K562 (cell line): ENCODE measurements around the gene NADK. TPM values are rescaled to one million over a fixed set of nuclear protein-coding genes. Genes with fewer than 3 reads are reported as not detected.
A peak's percentile ranks its signal among the peaks of the same experiment; 100 is the strongest.

Source experiments
- ATAC-seq: fragments of 200-7000 bp; cut with Tn5 transposase; 3 replicates; pipeline ENCODE4 v1.9.1; 2020; ENCODE audit warnings: moderate library complexity
- BruUV-seq: library from RNA; stranded (reverse); fragments of 400-500 nt; replicated peaks from 2 replicates; lab custom pipeline; 2021; lab: Mats Ljungman, UMichigan
- CTCF ChIA-PET: fragments of 300-600 bp; formaldehyde crosslinking; extraction: SDS; loops from one replicate; lab custom pipeline; 2021; ENCODE audit warnings: low intra/inter-chr PET ratio; lab: Yijun Ruan, JAX
- POLR2A ChIA-PET: fragments of 300-600, 350-650 bp; sonication (Branson Sonifier 250); formaldehyde crosslinking; extraction: SDS; loops from one replicate; lab custom pipeline; 2021; ENCODE audit warnings: antibody characterized with exemption, inconsistent platforms; lab: Yijun Ruan, JAX
- DNase-seq, 4 experiments: peaks; one replicate each; pipeline versions ENCODE4 v3.0.0 to v3.0.0-alpha.2; 2011 to 2018; ENCODE audit warnings: low spot score in 3 of 4, mixed read lengths in 3 of 4; ENCODE audit errors: extremely low read depth in 1 of 4
- FAIRE-seq: peaks from 2 replicates; lab custom pipeline; 2011; peaks lifted over from hg19 to GRCh38; lab: Jason Lieb, UNC
- H2AFZ ChIP-seq: 2 replicates; pipeline ENCODE4 v1.6.0; 2011; ENCODE audit warnings: low read depth, low read length, control low read depth, inconsistent platforms
- H3K27ac ChIP-seq: fragments of 200-600 bp; 3 replicates; pipeline ENCODE4 v1.8.0; 2011; ENCODE audit warnings: low read depth, mild to moderate bottlenecking, control low read depth, inconsistent platforms, low read length, moderate library complexity, mixed read lengths; ENCODE audit errors: extremely low read depth
- H3K27me3 ChIP-seq, 2 experiments: fragments of 300-600 bp in 1 of 2; 2 replicates in 1 of 2; 3 replicates in 1 of 2; pipeline versions ENCODE4 v1.6.0 to v1.8.0; 2011; ENCODE audit warnings: inconsistent platforms in 2 of 2, low read length in 2 of 2, mild to moderate bottlenecking in 1 of 2, mixed read lengths in 1 of 2, moderate library complexity in 1 of 2; ENCODE audit not compliant: control insufficient read depth in 2 of 2, insufficient read depth in 2 of 2
- H3K36me3 ChIP-seq: fragments of 300-600 bp; 3 replicates; pipeline ENCODE4 v1.8.0; 2011; ENCODE audit warnings: mild to moderate bottlenecking, low read length, inconsistent platforms; ENCODE audit not compliant: control insufficient read depth, insufficient read depth
- H3K4me1 ChIP-seq, 2 experiments: fragments of 200-600 bp in 1 of 2; replicated peaks in 1 of 2; 2 replicates in 1 of 2; 3 replicates in 1 of 2; pipeline versions ENCODE4 v1.5.1 to v1.8.0; 2011; ENCODE audit warnings: inconsistent platforms in 2 of 2, low read length in 2 of 2, mild to moderate bottlenecking in 1 of 2, mixed read lengths in 1 of 2, moderate library complexity in 1 of 2; ENCODE audit not compliant: control insufficient read depth in 2 of 2, insufficient read depth in 2 of 2
- H3K4me2 ChIP-seq: 2 replicates; pipeline ENCODE4 v1.6.1; 2011; ENCODE audit warnings: low read length, control low read depth, inconsistent platforms, mixed read lengths; ENCODE audit not compliant: insufficient read depth
- H3K4me3 ChIP-seq: fragments of 200-600 bp; sonication (generic), shearing (Covaris generic); 2 replicates; pipeline ENCODE4 v1.5.1; 2016; ENCODE audit warnings: control low read depth, inconsistent platforms
- H3K79me2 ChIP-seq: fragments of 200-600 bp; 3 replicates; pipeline ENCODE4 v1.8.0; 2011; ENCODE audit warnings: low read length, inconsistent platforms; ENCODE audit not compliant: control insufficient read depth, insufficient read depth
- H3K9ac ChIP-seq, 2 experiments: 2 replicates each; pipeline versions ENCODE4 v1.6.0 to v1.6.1; 2011; ENCODE audit warnings: low read depth in 2 of 2, low read length in 2 of 2, control low read depth in 1 of 2, inconsistent platforms in 1 of 2, mild to moderate bottlenecking in 1 of 2, mixed read lengths in 1 of 2; ENCODE audit not compliant: insufficient read depth in 1 of 2
- H3K9me1 ChIP-seq: one replicate; pipeline ENCODE4 v1.6.0; 2011; ENCODE audit warnings: inconsistent platforms, mild to moderate bottlenecking, low read length, moderate library complexity; ENCODE audit not compliant: control insufficient read depth, insufficient read depth
- H3K9me3 ChIP-seq: replicated peaks from 2 replicates; pipeline ENCODE4 v1.5.1; 2011; ENCODE audit warnings: low read depth, low read length, inconsistent platforms; ENCODE audit not compliant: control insufficient read depth, insufficient read depth
- H4K20me1 ChIP-seq: replicated peaks from 2 replicates; pipeline ENCODE4 v1.6.1; 2011; ENCODE audit warnings: low read length, inconsistent platforms, mixed read lengths; ENCODE audit not compliant: control insufficient read depth, insufficient read depth
- RBFOX2 ChIP-seq: fragments of 200-400 bp; formaldehyde crosslinking; IDR thresholded peaks from 2 replicates; pipeline ENCODE4 v1.6.1; 2017; ENCODE audit warnings: low read depth, mild to moderate bottlenecking, low read length, moderate library complexity
- TCFL5 ChIP-seq: fragments of 250-450 bp; sonication (Bioruptor Pico); conservative IDR thresholded peaks from 2 replicates; pipeline ENCODE4 v1.6.1; 2021; ENCODE audit warnings: mild to moderate bottlenecking, moderate library complexity, matching md5 sums
- ZNF263 ChIP-seq: sonication (generic); formaldehyde crosslinking; IDR thresholded peaks from 2 replicates; pipeline ENCODE4 v1.8.0; 2022; ENCODE audit warnings: mild to moderate bottlenecking, missing genetic modification reagents, borderline replicate concordance
- WGBS: fragments of 100-300 bp; shearing (Covaris generic); methylation state at CpG from one replicate; pipeline ENCODE4 v1.1.6; 2016; ENCODE audit warnings: low coverage, mixed read lengths; ENCODE audit not compliant: insufficient coverage; ENCODE audit errors: missing lambda C conversion rate; 5-methylcytosine and 5-hydroxymethylcytosine counted together
- in situ Hi-C: fragments of 300-500 bp; cut with MboI; formaldehyde crosslinking; loops from 4 replicates; pipeline ENCODE4 v1.15.0; 2018; ENCODE audit warnings: inconsistent platforms, mixed read lengths
- intact Hi-C: fragments of 100-400 bp; cut with micrococcal nuclease; formaldehyde crosslinking; loops from 2 replicates; pipeline ENCODE4 v1.14.2; 2022
- polyA plus RNA-seq, 8 experiments: library from polyadenylated mRNA; depleted of rRNA in 4 of 8; stranded (reverse) in 5 of 8; unstranded in 3 of 8; fragments of >200 nt; fragmentation: Nextera tagmentation in 2 of 8; fragmentation: Illumina TruSeq in 1 of 8; extraction: Ambion mirVana in 2 of 8; extraction: Trizol in 1 of 8; gene quantifications; 2 replicates each; pipeline versions ENCODE4 v1.2.1 to v1.2.3, GENCODE V29; 2011 to 2014; ENCODE audit warnings: inconsistent platforms in 1 of 8, missing spikeins in 1 of 8
- total RNA-seq, 7 experiments: library from RNA; depleted of rRNA in 6 of 7; stranded (reverse); fragments of >200 nt in 6 of 7; fragmentation: Illumina TruSeq in 2 of 7; extraction: Trizol in 2 of 7; gene quantifications; 2 replicates each; pipeline versions ENCODE4 v1.2.1 to v1.2.3, GENCODE V29; 2011 to 2021; ENCODE audit warnings: low replicate concordance in 1 of 7

Gene NADK
- total and polyA plus RNA-seq, 9 of the 15 experiments (the other 6 are each of a cell fraction or from before 2014, with no cell fraction given) = 1.5 to 135 (median 75.1) TPM

DNA sequence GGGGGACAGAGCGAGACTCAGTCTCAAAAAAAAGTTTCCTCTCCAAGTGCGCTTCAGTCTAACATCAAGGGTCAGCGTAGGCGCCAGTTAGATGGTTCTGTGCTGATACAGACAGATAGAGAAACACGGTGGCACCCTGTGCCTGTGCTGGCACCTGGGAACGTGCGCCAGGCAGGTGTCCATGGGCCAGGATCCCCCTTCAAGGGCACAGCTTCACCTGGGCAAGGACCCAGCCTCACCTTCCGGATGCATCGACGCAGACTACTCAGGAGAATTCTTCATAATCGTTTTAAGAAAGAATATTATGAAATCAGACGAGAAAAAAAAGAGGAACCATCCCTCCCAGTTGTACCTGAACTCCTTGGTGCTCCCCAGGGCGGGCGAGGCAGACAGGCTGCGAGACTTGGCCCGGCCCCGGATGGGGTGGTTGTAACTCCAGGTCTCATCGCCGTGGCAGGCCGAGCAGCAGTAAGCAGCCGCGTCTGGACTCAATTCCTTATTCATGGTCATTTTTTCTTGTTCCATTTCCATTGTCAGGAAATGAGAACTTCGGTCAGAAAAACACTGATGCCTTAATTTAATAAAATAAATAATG, 13.3 kb downstream of the NADK start:
- 91% methylated on average over 23 of the region's 23 CpGs for WGBS
- DNase-seq (no peak), ATAC-seq (no peak), FAIRE-seq (no peak)
- POLR2A ChIA-PET = no interaction called here
- H3K9ac ChIP-seq = no peak overlapping the region
- no peaks in the 10 kb centered on the region for H3K9me1 ChIP-seq
- H3K4me2 ChIP-seq = no peak overlapping the region
- peaks cover 0 to 26% of the 10 kb centered on the region in 2 experiments; a peak in 2 of 5 replicates for H3K4me1 ChIP-seq
- no TSS peak for BruUV-seq
- H4K20me1 ChIP-seq = no peaks in the 10 kb centered on the region; the same call in 1 of the 2 replicates
- peaks cover 6% of the 10 kb centered on the region for H3K9me3 ChIP-seq
- no peak overlapping the region for H3K27ac ChIP-seq
- CTCF ChIA-PET = no interaction called here
- TF ChIP-seq ZNF263 (CRISPR knock-in tag) = peak; percentile 43; the same call in 1 of the 2 replicates
- TF ChIP-seq TCFL5 (CRISPR knock-in tag) = no peak
- TF ChIP-seq RBFOX2 = 0 out of 2 replicates have a peak, but pooled peaks have one; percentile 13
- peaks cover 95% of the 10 kb centered on the region for H3K36me3 ChIP-seq
- H2AFZ ChIP-seq = no peak overlapping the region
- H3K79me2 ChIP-seq = peaks cover 80% of the 10 kb centered on the region
- intact Hi-C loops = no loop called here
- in situ Hi-C loops = no loop called here
- H3K27me3 ChIP-seq = no peaks in the 10 kb centered on the region
- H3K4me3 ChIP-seq = no peak overlapping the region
